SK-N-SH (cell line): Measurements from ENCODE around the gene ZNF726.

Experiments
- CTCF ChIP-seq: fragments of 200-600 bp; sonication (generic); IDR thresholded peaks from 2 replicates; pipeline ENCODE4 v1.6.1; 2017; ENCODE audit warnings: antibody characterized with exemption, mild to moderate bottlenecking, moderate library complexity
- EP300 ChIP-seq, 2 experiments: IDR thresholded peaks; 2 replicates each; pipeline versions ENCODE4 v1.4.0 to v1.6.1; 2012; ENCODE audit warnings: borderline replicate concordance in 1 of 2, low read depth in 1 of 2, low read length in 1 of 2
- FOXM1 ChIP-seq: IDR thresholded peaks from 2 replicates; pipeline ENCODE4 v1.4.0; 2012; ENCODE audit warnings: low read depth, mild to moderate bottlenecking
- GABPA ChIP-seq: IDR thresholded peaks from 2 replicates; pipeline ENCODE4 v1.4.0; 2012; ENCODE audit warnings: low read depth, mild to moderate bottlenecking
- JUND ChIP-seq: IDR thresholded peaks from 2 replicates; pipeline ENCODE4 v1.4.0; 2012
- MXI1 ChIP-seq: IDR thresholded peaks from 2 replicates; pipeline ENCODE4 v1.6.1; 2012; ENCODE audit warnings: mild to moderate bottlenecking, low read depth, low read length, improper control_type of control experiment
- RCOR1 ChIP-seq: fragments of 150-350 bp; IDR thresholded peaks from 2 replicates; pipeline ENCODE4 v1.6.1; 2017; ENCODE audit warnings: antibody characterized with exemption, low read length
- RFX5 ChIP-seq: IDR thresholded peaks from 2 replicates; pipeline ENCODE4 v1.6.1; 2012; ENCODE audit warnings: mild to moderate bottlenecking, improper control_type of control experiment, low read length
- SMC3 ChIP-seq: IDR thresholded peaks from 2 replicates; pipeline ENCODE4 v1.6.1; 2012; ENCODE audit warnings: low read depth, low read length, improper control_type of control experiment
- USF2 ChIP-seq: fragments of 150-350 bp; IDR thresholded peaks from 2 replicates; pipeline ENCODE4 v1.6.1; 2017; ENCODE audit warnings: antibody characterized with exemption, low read length, low read depth, borderline replicate concordance
- ZBTB33 ChIP-seq: IDR thresholded peaks from 2 replicates; pipeline ENCODE4 v1.4.0; 2012; ENCODE audit warnings: low read depth, borderline replicate concordance

GRCh38 chr19:23896912-23897311 lies 17.8 kb upstream of the ZNF726 start:
- TF ChIP-seq EP300 (IDR thresholded peaks at IDR 0.05; ENCODE audit: borderline replicate concordance in 1 of 2, low read depth in 1 of 2, low read length in 1 of 2): no peak
- TF ChIP-seq CTCF: no peak
- TF ChIP-seq ZBTB33: no peak
- no peak for TF ChIP-seq SMC3
- no peak for TF ChIP-seq RCOR1
- no peak for TF ChIP-seq MXI1
- no peak for TF ChIP-seq RFX5
- no peak for TF ChIP-seq JUND
- TF ChIP-seq USF2: no peak
- no peak for TF ChIP-seq GABPA
- no peak for TF ChIP-seq FOXM1
